ENCODE data around the gene CSF1R.

The CSF1R gene

GRCh38 chr5:150120617-150121447, 34.5 kb upstream of the CSF1R start:
- no peak for DNase-seq (ENCODE audit: low read depth)

GRCh38 chr5:150120062-150120441, 33.7 kb upstream of the CSF1R start:
- no peak for DNase-seq (ENCODE audit: low read depth)

- DNase-seq (ENCODE audit: low read depth), result no peak
These were observed 33.2 kb upstream of the CSF1R start for GRCh38 chr5:150119421-150120061.

GRCh38 chr5:150118561-150119229, 32.3 kb upstream of the CSF1R start:
- DNase-seq (ENCODE audit: low read depth), result no peak

DNA sequence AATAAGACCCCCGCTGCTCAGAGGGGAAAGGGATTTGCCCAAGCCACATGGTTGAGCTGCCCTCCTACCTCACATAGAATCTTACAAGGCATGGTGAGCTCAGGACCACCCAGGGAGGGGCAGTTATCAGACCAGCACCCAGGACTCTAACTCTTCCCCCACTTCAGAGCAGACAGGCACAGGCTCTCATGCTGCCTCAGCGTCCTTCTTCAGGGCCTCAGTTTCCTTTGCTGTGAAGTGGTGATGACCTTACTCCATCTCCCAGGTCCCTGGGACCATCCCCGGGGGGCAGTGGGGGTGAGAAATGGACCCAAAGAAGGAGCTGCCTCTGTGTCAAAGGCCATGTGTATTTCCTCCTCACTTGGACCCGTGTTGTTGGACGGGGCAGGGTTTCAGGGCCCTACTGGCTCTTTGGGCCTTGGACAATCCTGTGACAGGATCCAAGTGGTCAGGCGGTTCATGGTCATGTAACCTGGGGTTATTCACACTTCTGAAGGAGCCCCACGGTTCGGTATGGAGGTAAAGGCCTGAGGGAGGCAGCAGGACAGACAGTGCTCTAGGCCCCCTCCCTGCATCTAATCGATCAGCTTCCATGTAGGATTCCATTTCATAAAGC, 31.7 kb upstream of the CSF1R start:
- no peak for DNase-seq (ENCODE audit: low read depth)

- DNase-seq (ENCODE audit: low read depth), result no peak
These were observed 30.5 kb upstream of the CSF1R start for GRCh38 chr5:150116667-150117400.

DNA sequence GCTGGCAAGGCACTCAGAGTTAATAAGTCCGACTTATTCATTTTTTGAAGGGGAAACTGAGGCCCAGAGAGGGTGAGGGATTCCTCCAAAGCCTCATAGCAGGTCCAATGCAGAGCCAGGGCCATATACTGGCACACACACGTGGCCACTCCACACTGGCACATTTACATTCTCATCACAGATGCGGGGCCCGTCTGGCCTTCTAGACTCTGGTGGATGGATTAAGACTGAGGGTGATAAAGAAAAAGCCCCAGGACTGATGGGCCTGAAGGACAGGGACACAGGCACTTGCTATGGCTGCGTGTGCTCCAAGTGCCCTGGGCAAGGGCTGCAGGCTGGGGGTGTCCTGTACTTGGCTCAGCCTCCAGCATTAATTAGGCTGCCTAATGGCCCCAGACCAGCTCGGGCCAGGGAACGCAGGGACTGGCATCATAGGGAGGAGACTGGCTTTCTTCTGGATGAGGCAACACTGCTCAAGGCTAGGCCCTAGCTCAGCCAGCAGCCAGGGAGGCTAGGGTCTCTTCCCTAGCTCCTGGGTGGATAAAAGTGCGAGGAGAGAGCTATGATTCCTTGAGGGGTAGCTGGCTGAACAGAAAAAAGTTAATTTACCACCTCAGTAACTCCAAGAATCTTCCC, 28.5 kb upstream of the CSF1R start:
- no peak for DNase-seq (ENCODE audit: low read depth)

- DNase-seq (ENCODE audit: low read depth), result no peak
These were observed 27.8 kb upstream of the CSF1R start for GRCh38 chr5:150114102-150114641.

GRCh38 chr5:150113047-150113744, 26.8 kb upstream of the CSF1R start:
- DNase-seq (ENCODE audit: low read depth), result no peak

DNA sequence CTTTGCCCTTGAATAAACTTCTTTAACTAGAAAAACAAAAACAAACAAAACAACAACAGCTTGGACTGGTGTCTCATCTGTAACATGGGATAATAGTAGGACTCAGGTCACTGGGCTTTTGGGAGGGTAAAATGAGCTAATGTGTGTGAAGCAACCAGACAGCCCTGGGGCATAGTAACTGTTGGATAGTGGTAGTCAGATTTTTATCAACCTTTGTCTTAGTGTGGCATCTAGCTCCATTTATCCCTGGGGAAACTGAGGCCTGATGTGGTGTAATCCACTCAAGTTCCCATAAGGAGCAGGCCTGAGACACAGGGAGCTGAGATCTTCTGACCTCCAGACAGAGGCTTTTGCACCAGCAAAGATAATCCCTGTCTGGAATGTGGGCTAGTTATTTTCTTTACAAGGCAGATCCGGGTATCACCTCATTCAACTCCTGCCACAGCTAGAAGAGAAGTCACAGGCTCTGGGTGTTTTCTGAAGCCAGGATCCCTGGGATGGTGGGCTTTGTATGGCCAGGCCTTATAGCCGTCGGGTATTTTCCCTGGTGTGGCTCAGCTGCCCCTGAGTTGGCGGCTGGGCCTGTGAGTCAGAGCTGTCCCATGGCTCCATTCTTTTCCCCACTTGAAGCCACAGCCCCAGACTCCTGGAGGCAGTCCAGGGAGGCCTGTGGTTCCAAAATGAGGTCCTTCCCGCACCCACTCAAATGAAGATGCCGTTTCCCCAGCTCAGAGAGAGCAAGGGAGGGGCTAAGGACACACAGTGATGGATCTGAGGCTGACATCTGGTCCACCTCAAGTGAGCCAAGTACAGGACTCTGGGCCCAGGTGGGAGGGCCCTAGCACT, 26.1 kb upstream of the CSF1R start:
- DNase-seq (ENCODE audit: low read depth), result peak; percentile 74

DNA sequence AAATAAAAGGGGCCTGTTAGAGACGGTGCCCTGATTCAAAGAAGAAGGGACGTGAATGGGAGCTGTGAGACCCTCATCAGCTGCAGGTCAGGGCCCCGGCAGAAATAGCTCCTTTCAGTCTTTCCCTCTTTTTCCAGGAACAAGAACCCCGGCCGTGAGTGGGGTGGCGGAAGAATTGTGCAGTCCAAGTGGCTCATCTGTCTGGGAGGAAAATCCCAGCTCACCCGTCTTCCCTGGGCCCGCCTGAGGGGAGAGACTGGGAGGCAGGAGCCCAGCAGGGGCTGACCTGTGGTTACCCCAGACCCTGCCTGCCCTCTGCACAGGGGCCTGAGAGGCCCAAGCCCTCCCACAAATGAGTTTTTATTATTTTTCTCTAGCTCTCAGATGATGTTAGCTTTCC, 24.8 kb upstream of the CSF1R start:
- no peak for DNase-seq (ENCODE audit: low read depth)

DNA sequence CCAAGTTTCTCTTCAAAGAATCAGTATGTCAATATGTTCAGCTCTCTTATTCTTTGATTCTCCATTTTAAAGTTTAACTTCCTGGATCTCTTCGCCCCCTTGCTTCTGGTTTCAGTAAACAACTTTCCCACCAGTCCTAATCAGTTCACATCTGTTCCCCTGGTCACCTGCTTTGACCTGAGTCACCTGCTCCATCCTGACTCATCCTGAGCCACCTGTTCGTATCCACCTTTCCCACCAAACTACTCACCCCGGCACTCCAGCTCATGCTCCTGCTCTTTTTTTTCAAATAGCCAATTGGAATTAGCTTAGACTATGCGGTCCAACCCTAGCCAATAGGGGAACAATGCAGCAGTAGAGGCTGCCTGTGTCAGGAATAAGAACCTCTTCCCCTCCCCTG, 23.6 kb upstream of the CSF1R start:
- DNase-seq (ENCODE audit: low read depth), result no peak

GRCh38 chr5:150108711-150109514, 22.6 kb upstream of the CSF1R start:
- no peak for DNase-seq (ENCODE audit: low read depth)

DNA sequence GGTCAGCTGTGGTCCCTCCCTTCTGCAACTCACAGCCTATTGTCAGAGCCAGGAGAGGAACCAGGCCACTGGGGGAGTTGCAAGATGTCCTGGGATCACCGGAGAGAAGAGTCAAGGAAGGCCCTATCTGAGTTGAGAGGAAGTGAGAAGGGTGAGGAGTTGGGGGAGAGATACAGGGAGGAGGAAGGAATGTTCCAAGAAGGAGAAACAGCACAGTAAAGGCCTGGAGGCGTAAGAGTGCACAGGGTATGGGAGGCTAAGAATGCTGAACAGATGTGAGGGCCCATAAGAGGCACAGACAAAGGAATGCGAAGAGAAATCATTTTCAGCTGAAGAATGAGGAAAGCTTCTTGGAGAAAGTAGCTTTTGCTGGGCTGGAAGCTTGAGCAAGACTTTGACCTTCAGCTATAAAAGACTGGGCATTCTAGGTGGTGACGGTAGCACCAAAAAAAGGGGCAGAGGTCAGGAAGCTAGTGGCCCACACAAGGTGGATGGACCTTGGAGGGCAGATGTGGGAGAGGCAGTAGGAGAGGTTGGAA, 21.6 kb upstream of the CSF1R start:
- peak; percentile 78 for DNase-seq (ENCODE audit: low read depth)

- no peak for DNase-seq (ENCODE audit: low read depth)
These were observed 20.5 kb upstream of the CSF1R start for GRCh38 chr5:150106674-150107426.

DNA sequence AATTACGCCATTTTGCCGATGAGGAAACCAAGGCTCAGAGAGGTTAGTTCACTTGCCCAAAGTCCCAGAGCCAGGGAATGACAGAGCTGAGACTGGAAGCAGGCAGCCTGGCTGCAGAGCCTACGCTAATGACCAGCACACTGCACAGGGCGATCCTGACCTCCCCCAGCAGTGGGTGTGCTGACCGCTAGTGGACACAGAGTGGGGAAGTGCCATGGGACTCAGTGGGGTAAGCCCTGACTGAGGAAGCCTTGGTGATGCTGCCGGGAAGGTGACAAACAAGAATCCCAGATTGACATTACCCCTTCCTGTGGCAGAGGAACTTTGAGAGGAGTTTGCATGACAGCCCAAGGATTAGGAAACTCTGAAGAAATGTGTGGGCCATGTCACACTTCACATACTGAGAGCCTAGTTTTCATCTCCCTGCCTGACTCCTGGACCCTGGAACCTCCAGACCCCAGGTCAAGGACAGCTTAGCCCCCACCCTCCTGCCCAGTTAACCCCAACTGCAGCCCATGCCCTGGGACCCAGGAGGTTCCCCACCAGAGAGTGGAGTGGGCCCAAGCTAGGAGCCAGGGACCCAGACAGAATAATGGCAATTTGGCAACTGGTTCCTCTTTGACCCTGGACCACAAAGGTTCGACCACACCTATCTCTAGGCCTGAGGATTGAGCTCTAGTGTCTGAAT, 19.7 kb upstream of the CSF1R start:
- no peak for DNase-seq (ENCODE audit: low read depth)

DNA sequence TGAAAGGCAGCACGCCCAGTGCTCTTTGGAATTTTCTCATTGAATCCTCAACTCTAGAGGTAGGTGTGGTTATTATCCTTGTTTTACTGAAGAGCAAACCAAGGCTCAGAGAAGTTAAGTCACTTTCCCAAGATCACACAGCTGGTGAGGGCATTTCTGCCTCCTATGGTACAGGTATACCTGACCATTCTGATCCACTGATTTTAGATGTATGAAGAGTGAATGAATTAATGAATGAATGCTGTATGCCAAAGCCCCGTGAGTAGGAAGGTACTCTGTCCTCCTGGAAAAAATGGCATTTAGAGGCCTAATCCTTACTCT, 18.2 kb upstream of the CSF1R start:
- no peak for DNase-seq (ENCODE audit: low read depth)
